Body of pancreas (tissue), 4 donors: ENCODE data around the gene SLC25A27.

Source experiments
- POLR2A ChIP-seq, 3 donors: fragments of 450-650 bp; IDR thresholded peaks; one replicate each; pipeline ENCODE4 v1.6.1; 2016; ENCODE audit warnings: antibody characterized with exemption in 3 of 3, mild to moderate bottlenecking in 2 of 3
- TF ChIP-seq, protein P1 (sequence below), 7 experiments: fragments of 450-650 bp in 4 of 7; fragments of 200-600 bp in 3 of 7; sonication (generic) in 3 of 7; IDR thresholded peaks; one replicate each; pipeline ENCODE4 v1.5.1; 2016 to 2019; ENCODE audit warnings: antibody characterized with exemption in 7 of 7

GRCh38 chr6:46689657-46690056 is 36.9 kb downstream of the SLC25A27 start:
- TF ChIP-seq, protein P1, sequence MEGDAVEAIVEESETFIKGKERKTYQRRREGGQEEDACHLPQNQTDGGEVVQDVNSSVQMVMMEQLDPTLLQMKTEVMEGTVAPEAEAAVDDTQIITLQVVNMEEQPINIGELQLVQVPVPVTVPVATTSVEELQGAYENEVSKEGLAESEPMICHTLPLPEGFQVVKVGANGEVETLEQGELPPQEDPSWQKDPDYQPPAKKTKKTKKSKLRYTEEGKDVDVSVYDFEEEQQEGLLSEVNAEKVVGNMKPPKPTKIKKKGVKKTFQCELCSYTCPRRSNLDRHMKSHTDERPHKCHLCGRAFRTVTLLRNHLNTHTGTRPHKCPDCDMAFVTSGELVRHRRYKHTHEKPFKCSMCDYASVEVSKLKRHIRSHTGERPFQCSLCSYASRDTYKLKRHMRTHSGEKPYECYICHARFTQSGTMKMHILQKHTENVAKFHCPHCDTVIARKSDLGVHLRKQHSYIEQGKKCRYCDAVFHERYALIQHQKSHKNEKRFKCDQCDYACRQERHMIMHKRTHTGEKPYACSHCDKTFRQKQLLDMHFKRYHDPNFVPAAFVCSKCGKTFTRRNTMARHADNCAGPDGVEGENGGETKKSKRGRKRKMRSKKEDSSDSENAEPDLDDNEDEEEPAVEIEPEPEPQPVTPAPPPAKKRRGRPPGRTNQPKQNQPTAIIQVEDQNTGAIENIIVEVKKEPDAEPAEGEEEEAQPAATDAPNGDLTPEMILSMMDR (IDR thresholded peaks at IDR 0.05): no peak
- no peak for TF ChIP-seq POLR2A (IDR thresholded peaks at IDR 0.05)
